ENCODE results near the gene XRCC6.
A peak's percentile ranks its signal among the peaks of the same experiment; 100 is the strongest.

XRCC6 gene

GRCh38 chr22:41576877-41577276, 44.2 kb upstream of the XRCC6 start:
- TF ChIP-seq TCF4 (CRISPR knock-in tag; IDR thresholded peaks at IDR 0.05; ENCODE audit: borderline replicate concordance), result no peak
- no peak for TF ChIP-seq BACH2 (CRISPR knock-in tag; IDR thresholded peaks at IDR 0.05; ENCODE audit: borderline replicate concordance)
- TF ChIP-seq ESRRG (CRISPR knock-in tag; IDR thresholded peaks at IDR 0.05), result no peak
- TF ChIP-seq POU6F1 (CRISPR knock-in tag; IDR thresholded peaks at IDR 0.05; ENCODE audit: borderline replicate concordance, low read depth), result no peak
- no peak for TF ChIP-seq CREB5 (CRISPR knock-in tag; IDR thresholded peaks at IDR 0.05; ENCODE audit: low read depth)
- TF ChIP-seq TSHZ2 (CRISPR knock-in tag; IDR thresholded peaks at IDR 0.05), result no peak
- TF ChIP-seq CSRNP3 (CRISPR knock-in tag; IDR thresholded peaks at IDR 0.05), result no peak
- no peak for TF ChIP-seq PATZ1 (CRISPR knock-in tag; IDR thresholded peaks at IDR 0.05; ENCODE audit: borderline replicate concordance)
- TF ChIP-seq RARB (CRISPR knock-in tag; IDR thresholded peaks at IDR 0.05), result no peak
- TF ChIP-seq ZFP30 (CRISPR knock-in tag; IDR thresholded peaks at IDR 0.05), result no peak
- no peak for TF ChIP-seq ZNF8 (CRISPR knock-in tag; IDR thresholded peaks at IDR 0.05)
- TF ChIP-seq CSDC2 (CRISPR knock-in tag; IDR thresholded peaks at IDR 0.05), result no peak
- TF ChIP-seq TOX (CRISPR knock-in tag; IDR thresholded peaks at IDR 0.05; ENCODE audit: borderline replicate concordance), result no peak
- no peak for TF ChIP-seq ZC3H10 (CRISPR knock-in tag; IDR thresholded peaks at IDR 0.05)
- TF ChIP-seq ZNF70 (CRISPR knock-in tag; IDR thresholded peaks at IDR 0.05), result no peak
- ATAC-seq, result peak; percentile 76

- TF ChIP-seq CSDC2 (CRISPR knock-in tag; IDR thresholded peaks at IDR 0.05) (no peak), CREB5 (CRISPR knock-in tag; IDR thresholded peaks at IDR 0.05; ENCODE audit: low read depth) (no peak), ZFP3 (CRISPR knock-in tag; IDR thresholded peaks at IDR 0.05) (no peak), ARNTL (CRISPR knock-in tag; IDR thresholded peaks at IDR 0.05; ENCODE audit: borderline replicate concordance, low read depth) (no peak), ZFP30 (CRISPR knock-in tag; IDR thresholded peaks at IDR 0.05) (no peak), RARB (CRISPR knock-in tag; IDR thresholded peaks at IDR 0.05) (no peak), POU6F1 (CRISPR knock-in tag; IDR thresholded peaks at IDR 0.05; ENCODE audit: borderline replicate concordance, low read depth) (no peak), ZNF8 (CRISPR knock-in tag; IDR thresholded peaks at IDR 0.05) (no peak), ESRRG (CRISPR knock-in tag; IDR thresholded peaks at IDR 0.05) (no peak), OSR1 (CRISPR knock-in tag; IDR thresholded peaks at IDR 0.05) (no peak), PATZ1 (CRISPR knock-in tag; IDR thresholded peaks at IDR 0.05; ENCODE audit: borderline replicate concordance) (no peak), GLIS3 (CRISPR knock-in tag; IDR thresholded peaks at IDR 0.05) (no peak), ISL1 (CRISPR knock-in tag; IDR thresholded peaks at IDR 0.05) (no peak), TCF4 (CRISPR knock-in tag; IDR thresholded peaks at IDR 0.05; ENCODE audit: borderline replicate concordance) (no peak), TOX (CRISPR knock-in tag; IDR thresholded peaks at IDR 0.05; ENCODE audit: borderline replicate concordance) (no peak), ZNF565 (CRISPR knock-in tag; conservative IDR thresholded peaks at IDR 0.05; ENCODE audit: low read depth) (no peak), ZNF70 (CRISPR knock-in tag; IDR thresholded peaks at IDR 0.05) (no peak)
- ATAC-seq, result no peak
Measured at GRCh38 chr22:41578114-41578513, 43.0 kb upstream of the XRCC6 start.

All from SK-N-SH treated with all-trans-retinoic acid at 6 μM for 48 hours (cell line).